WI38 (cell line): ENCODE data around the gene AP1B1.

Experiments
- H3K4me3 ChIP-seq: 2 replicates; pipeline ENCODE4 v1.5.1; 2011; ENCODE audit warnings: low read depth, mild to moderate bottlenecking, control low read depth, low read length
- CTCF ChIP-seq: IDR thresholded peaks from 2 replicates; pipeline ENCODE4 v1.5.1; 2012; ENCODE audit warnings: low read depth, mild to moderate bottlenecking, control low read depth, low read length

AP1B1 gene

GRCh38 chr22:29341056-29341848 is 47.1 kb downstream of the AP1B1 start:
- no peak for TF ChIP-seq CTCF
- H3K4me3 ChIP-seq = no peak overlapping the region

GRCh38 chr22:29340566-29340965 is 47.8 kb downstream of the AP1B1 start:
- TF ChIP-seq CTCF = no peak
- no peak overlapping the region for H3K4me3 ChIP-seq

- no peak overlapping the region for H3K4me3 ChIP-seq
- TF ChIP-seq CTCF = no peak
Observed at GRCh38 chr22:29339381-29340235, 48.8 kb downstream of the AP1B1 start.

- TF ChIP-seq CTCF = no peak
- no peak overlapping the region for H3K4me3 ChIP-seq
Observed at GRCh38 chr22:29338398-29338797, 50.0 kb downstream of the AP1B1 start.

GRCh38 chr22:29337631-29338284 is 50.6 kb downstream of the AP1B1 start:
- TF ChIP-seq CTCF = no peak
- no peak overlapping the region for H3K4me3 ChIP-seq

GRCh38 chr22:29336751-29337490 is 51.4 kb downstream of the AP1B1 start:
- H3K4me3 ChIP-seq = no peak overlapping the region
- TF ChIP-seq CTCF = no peak
